Stimulated activated CD4-positive, alpha-beta T cell treated with anti-CD3 and anti-CD28 coated beads, Interleukin-1b, Interleukin-23, amount 100 ng/mL, for 1 hour (primary cell): ENCODE measurements around the gene NUAK2.
"Not testable (repeated sequence)": the region's sequence is repeated elsewhere in the genome, so short reads cannot be mapped to it uniquely, and the experiment has no call there.

Source experiments
- DNase-seq, 2 donors: peaks; one replicate each; pipeline ENCODE4 v3.0.0-alpha.2; 2020; ENCODE audit warnings: low read depth in 2 of 2

NUAK2 gene

DNA sequence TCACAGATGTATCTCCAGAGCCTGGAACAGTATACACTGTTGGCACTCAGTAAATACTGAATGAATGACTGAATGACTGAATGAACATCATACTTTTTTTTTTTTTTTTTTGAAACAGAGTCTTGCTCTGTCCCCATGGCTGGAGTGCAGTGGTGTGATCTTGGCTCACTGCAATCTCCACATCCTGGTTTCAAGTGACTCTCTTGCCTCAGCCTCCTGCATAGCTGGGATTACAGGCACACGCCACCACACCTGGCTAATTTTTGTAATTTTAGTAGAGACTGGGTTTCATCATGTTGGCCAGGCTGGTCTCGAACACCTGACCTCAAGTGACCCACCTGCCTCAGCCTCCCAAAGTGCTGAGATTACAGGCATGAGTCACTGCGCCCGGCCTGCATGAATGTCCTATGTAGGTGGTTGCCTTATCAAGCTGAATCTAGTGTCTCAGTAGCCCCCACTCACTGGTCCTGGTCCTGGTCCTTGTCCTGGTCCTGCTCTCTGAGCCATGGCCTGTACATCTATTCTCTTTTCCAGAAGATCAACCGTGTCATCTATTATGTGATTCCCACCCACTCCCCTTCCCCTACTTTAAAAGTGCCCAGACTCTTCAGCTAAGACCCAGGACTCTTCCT lies 23.9 kb downstream of the NUAK2 start:
- DNase-seq, result not testable (repeated sequence)

DNA sequence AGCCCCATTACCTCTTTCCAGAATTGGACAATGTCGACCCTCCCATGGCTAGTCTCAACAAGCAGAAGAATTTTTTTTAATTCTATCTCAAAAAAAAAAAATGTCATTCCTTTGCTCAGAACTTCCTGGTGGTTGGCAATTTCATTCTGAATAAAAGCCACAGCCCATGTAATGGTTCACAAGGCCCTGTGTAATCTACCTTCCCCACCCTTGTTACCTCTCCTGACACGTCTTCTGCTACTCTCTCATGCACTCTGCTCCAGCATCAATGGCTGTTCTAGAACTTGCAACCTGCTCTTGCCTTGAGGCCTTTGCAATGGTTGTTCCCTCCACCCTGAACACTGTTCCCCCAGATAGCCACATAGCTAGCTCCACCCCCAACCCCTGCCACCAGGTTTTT lies 25.4 kb downstream of the NUAK2 start:
- DNase-seq, result no peak

DNA sequence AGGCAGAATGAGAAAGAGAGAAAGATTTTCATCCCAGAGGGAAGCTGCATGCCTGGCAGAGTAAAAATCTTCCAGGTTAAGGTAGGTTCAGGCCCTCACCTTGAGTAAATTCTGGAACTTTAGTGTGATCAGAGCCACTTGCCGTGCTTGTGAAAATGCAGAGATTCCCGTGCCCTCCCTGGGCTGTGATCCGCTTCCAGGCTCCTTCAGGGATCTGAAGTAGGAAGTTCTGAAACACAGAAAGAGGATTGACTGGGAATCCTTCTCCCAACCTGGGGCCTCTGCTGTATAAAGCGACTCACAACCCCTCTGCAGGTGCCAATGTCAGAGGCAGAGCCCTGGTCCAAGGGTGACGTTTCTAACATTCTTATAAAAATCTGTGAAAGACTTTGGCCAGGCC lies 26.6 kb downstream of the NUAK2 start:
- no peak for DNase-seq

DNA sequence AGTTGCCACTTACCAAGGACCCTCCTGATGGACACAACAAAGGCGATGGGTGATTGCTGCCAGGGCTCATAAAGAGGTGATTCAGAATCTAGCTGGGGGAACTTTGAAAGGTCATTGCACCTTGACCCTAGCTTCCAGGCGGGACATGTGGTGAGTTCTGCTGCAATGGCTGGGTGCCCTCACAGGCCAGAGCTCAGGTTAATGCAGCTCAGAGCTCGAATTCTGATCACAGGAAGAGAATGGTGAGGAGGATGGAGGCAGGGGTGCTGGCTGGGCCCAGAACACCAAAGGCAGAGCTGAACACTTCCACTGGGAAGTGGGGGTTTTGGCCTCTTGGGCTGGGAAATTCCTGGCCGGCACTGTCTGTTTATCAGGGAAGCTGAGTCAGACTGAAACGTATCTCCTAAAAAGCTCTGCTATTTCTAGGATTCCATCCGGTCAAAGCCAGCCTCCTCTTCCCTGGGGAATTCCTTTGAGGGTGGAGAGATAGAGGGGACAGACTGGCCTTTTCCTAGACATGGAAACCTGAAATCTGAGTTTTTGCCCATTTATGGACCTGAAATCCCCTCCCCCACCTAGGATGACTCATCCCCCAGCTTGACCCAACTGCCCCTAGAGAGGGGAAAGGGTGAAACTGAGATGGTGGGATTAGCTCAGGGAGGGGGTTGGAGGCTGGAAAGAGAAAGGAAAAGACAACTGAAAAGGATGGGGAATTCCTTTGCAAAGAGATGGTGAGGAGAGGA lies 27.2 kb downstream of the NUAK2 start:
- DNase-seq, result no peak

DNA sequence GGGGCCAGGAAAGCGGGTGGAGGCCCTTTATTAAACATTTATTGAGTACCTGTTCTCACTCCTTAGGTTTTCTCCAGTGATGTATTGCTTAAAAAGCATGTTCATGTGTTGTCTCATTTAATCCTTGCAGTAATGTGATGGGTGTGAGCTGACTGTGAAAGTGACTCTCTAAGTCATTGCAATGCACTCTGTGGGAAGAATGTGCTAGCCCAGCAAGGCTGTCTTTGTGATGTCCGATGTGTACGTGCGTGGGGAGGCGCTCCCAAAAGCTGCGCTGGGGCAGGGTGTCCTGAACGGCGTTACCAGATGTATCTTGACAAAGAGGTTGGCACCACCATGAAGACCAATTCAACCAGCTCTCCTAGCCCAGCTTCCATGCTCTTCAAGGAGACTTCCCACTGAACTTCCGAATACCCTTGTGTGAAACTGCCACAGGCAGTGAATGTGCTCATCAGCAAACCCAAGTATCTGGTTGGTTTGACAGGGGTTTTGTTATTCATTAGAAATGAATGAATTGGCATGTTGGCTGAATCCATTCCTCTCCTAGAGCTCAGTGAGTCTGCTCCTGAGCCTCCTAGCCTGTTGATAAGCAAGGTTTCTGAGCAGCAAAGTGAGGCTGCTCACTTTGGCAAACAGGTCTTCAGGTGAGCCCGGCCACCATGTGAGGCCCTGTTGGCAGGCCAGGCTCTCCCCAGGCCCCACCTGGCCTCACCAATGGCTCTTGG lies 28.0 kb downstream of the NUAK2 start:
- DNase-seq, result no peak

DNA sequence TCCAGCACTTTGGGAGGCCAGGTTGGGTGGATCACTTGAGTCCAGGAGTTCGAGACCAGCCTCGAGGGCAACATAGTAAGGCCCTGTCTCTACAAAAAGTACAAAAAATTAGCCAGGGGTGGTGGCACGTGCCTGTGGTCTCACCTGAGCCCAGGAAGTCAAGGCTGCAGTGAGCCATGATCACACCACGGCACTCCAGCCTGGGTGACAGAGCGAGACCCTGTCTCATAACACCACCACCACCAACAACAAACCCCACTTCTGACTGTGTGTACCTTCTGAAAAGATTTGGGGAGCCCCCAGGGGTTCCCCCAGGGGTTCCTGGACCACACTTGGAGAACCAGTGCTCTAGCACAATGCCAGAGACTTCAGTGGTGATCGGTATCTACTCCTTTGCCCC lies 29.9 kb downstream of the NUAK2 start:
- no peak for DNase-seq

DNA sequence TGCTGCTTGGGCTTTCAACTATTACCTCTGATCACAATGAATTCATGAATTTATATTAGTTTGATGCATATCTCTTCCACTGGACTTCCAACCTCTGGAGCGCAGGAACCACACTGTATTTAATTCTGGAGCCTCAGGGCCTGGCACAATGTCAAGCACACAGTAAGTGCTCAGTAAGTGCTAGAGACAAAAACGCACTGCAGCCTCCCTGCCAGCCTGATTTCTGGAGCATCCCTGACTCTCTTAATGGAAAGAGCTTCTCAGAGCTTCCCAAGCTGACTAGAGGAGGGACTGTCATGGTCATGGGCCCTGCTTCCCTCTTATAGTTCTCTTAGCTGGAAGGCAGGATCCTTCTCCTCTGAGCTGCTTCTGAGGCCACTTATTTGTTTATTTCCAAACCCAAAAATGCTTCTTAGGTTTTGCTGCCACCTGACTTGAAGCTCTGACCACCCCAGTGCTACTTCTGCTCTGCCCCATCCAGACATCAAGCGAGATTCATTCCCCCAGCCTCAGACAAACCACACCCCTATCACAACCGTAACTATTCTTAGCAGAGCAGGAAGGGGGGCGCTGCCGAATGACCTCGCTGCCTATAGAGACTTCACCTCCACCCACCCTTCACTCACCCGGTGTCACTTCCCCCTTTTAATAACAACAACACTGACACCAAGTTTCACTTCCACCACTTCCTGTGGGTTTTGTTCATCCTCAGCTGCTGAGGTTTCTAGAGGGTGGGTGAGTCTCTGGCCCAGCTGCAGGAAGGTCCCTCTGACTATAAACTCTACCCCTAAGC lies 33.6 kb downstream of the NUAK2 start:
- peak; percentile 30 to 50 for DNase-seq

DNA sequence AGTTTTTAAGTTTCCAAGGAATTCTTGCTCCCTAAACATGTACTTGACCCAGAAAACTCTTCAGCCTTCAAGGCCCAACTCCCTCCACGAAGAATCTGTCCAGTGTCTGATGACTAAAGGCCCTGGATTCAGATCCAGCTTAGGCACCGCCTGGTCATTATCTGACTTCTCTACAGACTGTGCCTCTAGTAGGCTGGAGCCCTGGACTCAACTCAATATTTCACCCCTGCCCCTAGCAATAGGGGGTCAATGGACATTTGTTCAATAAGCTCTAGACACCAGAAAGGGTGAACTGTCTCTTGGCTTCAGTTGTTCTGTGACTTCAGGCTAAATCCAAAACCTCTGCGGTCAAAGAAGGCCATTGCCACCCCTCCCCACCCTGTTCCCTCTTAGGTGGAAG lies 34.5 kb downstream of the NUAK2 start:
- no peak for DNase-seq

DNA sequence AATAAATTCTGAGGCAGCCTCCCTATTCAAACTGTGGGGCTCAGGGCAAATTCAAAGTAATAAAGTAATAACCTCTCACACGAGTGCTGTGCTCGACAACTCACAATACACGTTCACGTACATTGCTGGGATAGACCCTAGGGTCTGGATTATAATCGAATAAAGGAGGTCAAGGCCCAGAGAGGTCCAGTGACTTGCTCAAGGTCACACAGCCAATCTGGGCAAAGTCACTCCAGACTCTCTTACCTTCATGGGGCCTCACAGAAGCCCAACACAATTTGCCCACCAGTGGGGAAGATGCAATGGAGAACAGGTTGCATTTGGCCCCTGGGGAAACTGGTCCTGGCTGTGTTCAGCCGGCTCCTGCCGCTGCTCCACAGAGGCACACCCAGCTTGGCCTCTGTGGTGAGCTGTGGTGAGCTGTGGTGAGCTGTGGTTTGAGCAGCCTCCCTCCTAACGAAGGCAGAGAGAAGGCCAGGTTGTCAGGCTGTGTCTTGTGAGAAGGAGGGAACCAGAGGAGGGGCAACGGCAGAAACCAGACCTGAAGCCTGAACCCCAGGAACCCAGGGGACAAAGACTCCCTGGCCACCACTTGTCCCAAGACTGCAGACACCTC lies 35.1 kb downstream of the NUAK2 start:
- DNase-seq, result no peak

DNA sequence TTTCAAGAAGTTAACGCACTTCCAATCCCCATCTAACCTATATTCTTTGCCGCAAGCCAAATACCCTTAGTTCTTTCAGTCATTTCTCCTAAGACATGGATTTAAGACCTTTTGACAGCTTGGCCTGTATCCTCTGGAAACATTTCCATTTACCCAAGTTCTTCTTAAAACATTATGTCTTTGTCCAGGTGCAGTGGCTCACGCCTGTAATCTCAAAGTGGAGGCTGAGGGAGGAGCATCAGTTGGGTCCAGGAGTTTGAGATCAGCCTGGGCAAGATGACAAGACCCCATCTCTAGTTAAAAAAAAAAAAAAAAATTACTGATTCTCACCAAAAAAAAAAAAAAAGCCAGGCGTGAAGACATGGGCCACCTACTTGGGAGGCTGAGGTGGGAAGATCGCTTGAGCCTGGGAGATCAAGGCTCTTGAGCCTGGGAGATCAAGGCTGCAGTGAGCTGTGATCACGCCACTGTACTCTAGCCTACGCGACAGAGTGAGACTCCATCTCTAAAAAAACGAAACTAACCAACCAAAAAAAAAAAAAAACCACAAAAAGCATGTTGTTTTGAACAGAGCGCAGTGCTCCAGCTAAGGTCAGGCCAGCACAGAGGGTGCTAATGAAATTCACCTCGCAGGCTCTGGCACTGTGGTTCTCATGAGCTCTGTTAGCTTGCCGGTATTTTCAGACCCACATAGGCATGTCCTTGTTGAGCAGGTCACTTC lies 36.0 kb downstream of the NUAK2 start:
- DNase-seq, result no peak

DNA sequence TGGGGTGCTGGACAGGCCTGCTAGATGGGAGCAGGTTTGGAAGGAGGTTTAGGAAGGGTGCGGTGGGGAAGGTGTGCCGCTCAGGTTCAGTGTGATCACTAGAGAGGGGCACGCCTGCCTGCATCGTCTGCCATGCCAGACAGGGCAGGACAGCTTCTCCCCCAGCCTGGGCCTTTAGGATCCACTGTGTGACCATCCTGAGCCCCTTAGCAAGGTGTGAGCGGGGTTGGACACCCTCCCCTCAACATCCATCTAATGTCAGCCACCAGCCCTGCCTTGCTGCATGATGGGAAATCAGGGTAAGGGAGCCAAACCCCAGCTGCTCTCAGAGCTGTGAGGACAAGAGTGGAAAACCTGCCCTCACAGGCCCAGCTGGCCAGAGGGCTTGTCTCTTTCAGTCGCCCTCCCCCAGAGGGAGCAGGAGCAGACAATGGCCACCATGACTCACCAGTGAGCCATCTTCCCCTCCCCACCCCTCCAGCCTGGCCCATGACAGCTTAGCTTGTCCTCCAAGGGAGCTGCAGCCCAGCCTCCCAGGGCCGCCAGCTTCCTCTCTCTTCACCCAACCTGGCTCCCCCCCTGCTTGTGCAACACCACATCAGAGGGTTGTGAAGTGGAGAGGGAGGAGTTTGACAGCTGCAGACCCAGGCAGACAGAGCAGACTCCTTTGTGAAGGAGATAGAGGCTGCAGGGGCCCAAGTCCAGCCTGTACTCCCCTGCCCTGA lies 37.0 kb downstream of the NUAK2 start:
- DNase-seq, result peak; percentile 40 to 89

DNA sequence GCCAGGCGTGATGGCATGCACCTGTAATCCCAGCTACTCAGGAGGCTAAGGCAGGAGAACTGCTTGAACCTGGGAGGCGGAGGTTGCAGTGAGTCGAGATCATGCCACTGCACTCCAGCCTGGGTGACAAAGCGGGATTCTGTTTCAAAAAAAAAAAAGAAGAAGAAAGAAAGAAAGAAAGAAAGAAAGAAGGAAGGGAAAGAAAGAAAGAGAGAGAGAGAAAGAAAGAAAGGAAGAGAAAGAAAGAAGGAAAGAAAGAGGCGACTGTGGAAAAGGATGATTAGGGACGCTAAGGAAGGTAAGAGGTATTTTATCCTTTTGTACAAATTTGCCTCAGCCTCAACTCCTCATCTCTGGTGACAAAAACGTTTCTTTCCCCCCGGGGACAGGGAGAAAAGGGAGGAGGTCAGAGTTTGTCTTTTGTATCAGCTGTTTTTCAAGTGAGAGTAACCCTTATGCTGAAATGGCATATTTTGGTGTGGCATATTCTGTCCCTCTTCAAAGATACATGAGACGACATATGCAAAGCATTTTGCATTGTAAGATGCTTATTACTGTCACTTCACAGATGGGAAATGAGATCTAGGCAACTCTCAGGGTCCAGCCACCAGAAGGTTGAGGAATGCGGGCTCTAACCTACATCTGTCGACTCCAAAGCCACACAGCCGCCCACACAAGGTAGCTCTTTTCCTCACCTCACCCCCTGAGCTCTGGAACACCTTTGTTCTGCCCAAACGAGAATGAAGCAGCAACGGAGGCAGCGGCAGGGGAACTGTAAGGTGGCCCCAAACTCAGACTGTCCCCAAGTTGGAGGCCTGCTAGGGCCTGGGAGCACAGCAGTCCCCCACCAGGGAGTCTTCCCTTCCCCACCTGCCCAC lies 38.0 kb downstream of the NUAK2 start:
- DNase-seq, result no peak

DNA sequence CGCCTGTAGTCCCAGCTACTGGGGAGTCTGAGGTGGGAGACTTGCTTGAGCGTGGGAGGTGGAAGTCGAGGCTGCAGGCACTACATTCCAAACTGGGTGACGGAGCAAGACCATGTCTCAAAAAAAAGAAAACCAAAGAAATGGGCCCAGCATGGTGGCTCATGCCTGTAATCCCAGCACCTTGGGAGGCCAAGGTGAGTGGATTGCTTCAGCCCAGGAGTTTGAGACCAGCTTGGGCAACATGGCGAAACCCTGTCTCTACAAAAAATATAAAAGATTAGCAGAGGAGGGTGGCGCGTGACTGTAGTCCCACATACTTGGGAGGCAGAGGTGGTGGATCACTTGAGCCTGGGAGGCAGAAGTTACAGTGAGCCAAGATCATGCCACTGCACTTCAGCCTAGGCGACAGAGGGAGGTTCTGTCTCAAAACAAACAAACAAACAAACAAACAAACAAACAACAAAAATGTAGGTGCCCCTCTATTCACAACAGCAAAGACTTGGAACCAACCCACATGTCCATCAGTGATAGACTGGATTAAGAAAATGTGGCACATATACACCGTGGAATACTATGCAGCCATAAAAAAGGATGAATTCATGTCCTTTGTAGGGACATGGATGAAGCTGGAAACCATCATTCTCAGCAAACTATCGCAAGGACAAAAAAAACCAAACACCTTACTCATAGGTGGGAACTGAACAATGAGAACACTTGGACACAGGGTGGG lies 40.7 kb downstream of the NUAK2 start:
- DNase-seq, result not testable (repeated sequence)

DNA sequence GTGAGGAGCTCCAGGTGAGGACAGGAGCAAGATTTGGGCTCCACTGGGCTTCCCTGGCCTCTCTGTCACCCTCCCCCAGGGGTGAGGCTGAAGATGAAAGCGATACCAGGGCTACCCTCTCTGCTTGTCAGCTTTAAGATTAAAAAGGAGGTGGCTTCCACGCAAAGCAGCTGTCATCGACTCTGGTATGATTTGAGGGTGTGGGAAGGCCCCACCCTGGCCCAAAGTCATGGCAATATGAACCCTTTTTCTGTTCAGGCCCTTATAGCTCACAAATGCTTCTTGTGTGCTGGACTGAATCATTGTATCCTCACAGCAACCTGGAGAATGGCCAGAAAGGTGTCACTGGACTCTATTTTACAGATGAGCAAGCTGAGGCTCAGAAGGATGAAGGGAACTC lies 41.6 kb downstream of the NUAK2 start:
- no peak for DNase-seq

DNA sequence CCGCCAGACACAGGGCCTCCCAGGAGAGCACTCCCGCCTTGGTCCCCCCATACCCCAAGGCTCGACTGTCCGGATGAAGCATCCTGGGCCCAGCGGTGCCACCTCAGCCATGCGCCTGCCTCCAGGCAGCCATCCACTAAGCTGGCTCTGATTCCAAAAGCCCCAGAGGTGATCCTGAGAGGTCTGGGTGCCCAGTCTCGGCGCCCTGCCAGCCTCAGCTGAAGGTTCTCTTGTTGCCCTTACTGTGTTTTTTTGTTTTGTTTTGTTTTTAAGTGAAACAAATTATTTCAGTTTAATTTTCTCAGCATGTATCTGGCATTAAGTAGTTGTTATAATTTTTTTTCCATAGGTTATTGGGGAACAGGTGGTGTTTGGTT lies 44.9 kb downstream of the NUAK2 start:
- no peak for DNase-seq

DNA sequence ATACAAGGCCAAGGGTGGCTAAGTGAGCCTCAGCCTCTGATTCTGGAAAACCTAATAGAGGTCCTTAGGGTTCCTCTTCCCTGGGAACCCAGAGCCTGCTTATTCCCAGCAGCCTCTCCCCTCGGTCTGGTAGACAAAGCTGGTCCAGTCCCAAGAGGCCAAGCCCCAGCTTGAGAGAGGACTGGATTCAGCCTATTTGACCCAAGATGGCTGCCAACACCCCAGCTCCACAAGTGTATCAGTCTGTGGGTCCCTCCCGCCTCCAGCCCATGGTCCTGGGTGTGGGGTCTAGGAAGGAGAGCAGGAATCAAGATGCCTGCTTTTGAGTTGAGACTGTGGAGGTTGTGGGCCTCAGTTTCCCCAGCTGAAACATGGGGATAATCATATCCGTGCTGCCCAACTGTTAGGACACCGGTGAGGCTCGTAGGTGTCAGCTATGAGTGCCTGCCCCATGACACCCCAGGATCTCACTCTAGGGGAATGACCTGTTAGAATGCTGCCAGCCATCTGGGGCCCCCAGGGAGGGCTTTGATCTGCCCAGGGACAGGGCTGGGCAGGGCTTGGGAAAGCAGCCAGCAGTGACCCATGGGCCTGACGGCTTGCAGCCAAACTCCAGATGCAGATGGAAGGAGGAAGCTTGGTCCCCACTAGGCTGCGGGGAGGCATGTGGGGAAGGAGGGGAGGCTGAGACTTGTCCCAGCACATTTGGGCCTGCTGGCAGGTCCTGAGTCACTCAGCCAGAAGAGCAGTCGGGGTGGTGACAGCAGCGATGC lies 45.4 kb downstream of the NUAK2 start:
- no peak for DNase-seq

DNA sequence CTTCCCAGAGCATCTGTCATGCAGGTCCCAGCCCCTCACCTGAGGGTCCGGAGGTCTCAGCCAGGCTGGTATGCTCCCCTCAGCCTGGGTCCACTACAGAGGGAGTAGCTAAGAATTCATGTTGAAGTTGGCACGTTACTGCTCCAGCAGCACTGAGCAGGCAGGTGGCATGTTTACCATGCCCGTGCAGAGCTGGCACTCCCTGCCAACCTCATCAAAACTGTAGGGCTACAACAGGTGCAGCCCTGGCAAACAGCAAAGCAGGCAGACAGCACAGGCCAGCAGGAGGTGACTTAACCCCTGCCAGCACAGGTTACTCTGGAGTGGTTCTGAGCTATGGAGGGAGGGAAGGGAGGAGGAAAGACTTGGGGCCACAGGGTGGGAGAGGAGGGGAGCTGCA lies 46.4 kb downstream of the NUAK2 start:
- DNase-seq, result peak in 1 of 2 donors; percentile 24
